ENCODE data around the gene PRDM16. TPM values are rescaled to one million over a fixed set of nuclear protein-coding genes. Genes with fewer than 3 reads are reported as not detected.

The PRDM16 gene
- total RNA-seq, 1 donor from 2014 or later: 0.43 TPM

DNA sequence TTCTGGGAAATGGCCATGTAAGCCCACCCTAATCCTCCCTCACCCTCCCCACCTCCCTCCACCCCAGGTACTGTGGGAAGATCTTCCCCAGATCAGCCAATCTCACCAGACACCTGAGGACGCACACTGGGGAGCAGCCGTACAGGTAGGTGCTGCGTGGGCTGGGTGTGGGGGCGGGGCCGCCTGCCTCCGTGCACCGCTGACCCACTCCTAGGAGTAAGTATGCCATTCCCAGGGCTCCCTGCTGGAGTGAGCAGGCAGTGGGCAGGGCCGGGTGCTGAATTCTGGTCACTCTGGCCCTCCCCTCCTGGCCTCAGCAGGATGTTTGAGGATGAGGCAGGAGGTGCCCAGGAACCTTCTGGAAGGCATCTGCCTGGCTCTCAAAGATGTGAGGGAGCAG lies 349.6 kb downstream of the PRDM16 start:
- Histone ChIP-seq H3K36me3 (ENCODE audit: insufficient read depth, low read length) (no peaks in the 10 kb centered on the region), H4K20me1 (ENCODE audit: insufficient read depth, low read length) (no peaks in the 10 kb centered on the region), H3K9me3 (ENCODE audit: insufficient read depth, low read depth, low read length) (peaks cover 5% of the 10 kb centered on the region), H3K27me3 (ENCODE audit: insufficient read depth, low read length) (no peaks in the 10 kb centered on the region), H3K4me2 (ENCODE audit: low read length) (no peak overlapping the region), H3K4me1 (ENCODE audit: insufficient read depth, low read length) (no peaks in the 10 kb centered on the region), H3K9ac (ENCODE audit: low read length) (no peak overlapping the region), H3K79me2 (ENCODE audit: insufficient read depth, low read length) (no peaks in the 10 kb centered on the region), H3K4me3 (ENCODE audit: insufficient read depth, low read depth, low read length) (no peak overlapping the region), H3K27ac (ENCODE audit: low read depth, low read length) (no peak overlapping the region), H2AFZ (ENCODE audit: low read depth, low read length) (no peak overlapping the region)
- TF ChIP-seq, protein P1, sequence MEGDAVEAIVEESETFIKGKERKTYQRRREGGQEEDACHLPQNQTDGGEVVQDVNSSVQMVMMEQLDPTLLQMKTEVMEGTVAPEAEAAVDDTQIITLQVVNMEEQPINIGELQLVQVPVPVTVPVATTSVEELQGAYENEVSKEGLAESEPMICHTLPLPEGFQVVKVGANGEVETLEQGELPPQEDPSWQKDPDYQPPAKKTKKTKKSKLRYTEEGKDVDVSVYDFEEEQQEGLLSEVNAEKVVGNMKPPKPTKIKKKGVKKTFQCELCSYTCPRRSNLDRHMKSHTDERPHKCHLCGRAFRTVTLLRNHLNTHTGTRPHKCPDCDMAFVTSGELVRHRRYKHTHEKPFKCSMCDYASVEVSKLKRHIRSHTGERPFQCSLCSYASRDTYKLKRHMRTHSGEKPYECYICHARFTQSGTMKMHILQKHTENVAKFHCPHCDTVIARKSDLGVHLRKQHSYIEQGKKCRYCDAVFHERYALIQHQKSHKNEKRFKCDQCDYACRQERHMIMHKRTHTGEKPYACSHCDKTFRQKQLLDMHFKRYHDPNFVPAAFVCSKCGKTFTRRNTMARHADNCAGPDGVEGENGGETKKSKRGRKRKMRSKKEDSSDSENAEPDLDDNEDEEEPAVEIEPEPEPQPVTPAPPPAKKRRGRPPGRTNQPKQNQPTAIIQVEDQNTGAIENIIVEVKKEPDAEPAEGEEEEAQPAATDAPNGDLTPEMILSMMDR (IDR thresholded peaks at IDR 0.05; ENCODE audit: insufficient read depth, low read depth, low read length): no peak
- no peak for TF ChIP-seq EZH2 (IDR thresholded peaks at IDR 0.05; ENCODE audit: insufficient read depth, low read length)
- Mint-ChIP-seq H3K27ac (ENCODE audit: unreplicated experiment) (no peak overlapping the region), H3K4me3 (ENCODE audit: unreplicated experiment) (no peak overlapping the region), H3K9me3 (ENCODE audit: unreplicated experiment) (peaks cover 16% of the 10 kb centered on the region), H3K36me3 (ENCODE audit: low read depth, unreplicated experiment) (peaks cover 5% of the 10 kb centered on the region), H3K4me1 (ENCODE audit: low read depth, unreplicated experiment) (no peaks in the 10 kb centered on the region), H3K27me3 (ENCODE audit: low read depth, unreplicated experiment) (peaks cover 18% of the 10 kb centered on the region)
- FAIRE-seq: no peak
- DNase-seq (ENCODE audit: low read depth): no peak

DNA sequence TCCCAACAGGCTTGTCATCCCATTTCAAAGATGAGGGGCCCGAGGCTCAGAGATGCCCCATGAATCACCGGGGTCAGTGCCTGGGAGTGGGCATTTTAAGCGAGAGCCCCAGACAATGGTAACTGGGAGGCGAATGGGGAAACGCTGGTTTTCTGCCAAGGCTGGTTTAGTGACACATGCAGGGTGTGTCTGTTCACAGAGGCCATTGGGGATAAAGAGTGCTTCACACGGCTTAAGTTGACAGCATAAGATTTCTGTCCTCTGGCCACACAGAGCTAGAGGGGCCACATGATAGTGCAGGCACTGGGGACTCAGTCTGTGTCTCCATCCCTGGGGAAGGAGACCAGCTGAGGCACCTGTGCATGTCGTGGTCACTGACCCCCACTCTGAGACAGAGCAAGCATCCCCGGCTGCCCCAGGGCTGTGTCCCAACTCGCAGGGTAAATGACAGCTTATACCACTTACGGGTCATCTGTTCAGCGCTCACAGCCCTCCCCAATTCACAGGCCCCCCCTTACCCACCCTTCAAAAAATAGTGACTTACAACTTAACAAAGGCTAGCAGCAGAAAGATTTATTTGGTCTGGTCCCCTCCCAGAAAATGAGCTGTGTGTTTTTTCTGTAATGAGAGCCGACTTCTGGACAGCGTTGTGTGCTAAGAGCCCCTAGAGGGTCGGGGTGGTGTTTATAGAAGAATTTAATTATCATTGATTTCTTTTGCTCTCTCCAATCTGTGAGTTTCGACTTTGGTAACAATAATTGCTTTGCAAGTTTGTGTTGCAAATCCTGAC lies 350.6 kb downstream of the PRDM16 start:
- H3K4me3 Mint-ChIP-seq (ENCODE audit: unreplicated experiment): no peak overlapping the region
- H3K27me3 ChIP-seq (ENCODE audit: insufficient read depth, low read length): no peaks in the 10 kb centered on the region
- no peak overlapping the region for H3K4me2 ChIP-seq (ENCODE audit: low read length)
- H3K36me3 ChIP-seq (ENCODE audit: insufficient read depth, low read length): no peaks in the 10 kb centered on the region
- H3K27me3 Mint-ChIP-seq (ENCODE audit: low read depth, unreplicated experiment): peaks cover 22% of the 10 kb centered on the region
- H3K4me1 ChIP-seq (ENCODE audit: insufficient read depth, low read length): no peaks in the 10 kb centered on the region
- no peak overlapping the region for H3K27ac ChIP-seq (ENCODE audit: low read depth, low read length)
- H4K20me1 ChIP-seq (ENCODE audit: insufficient read depth, low read length): no peaks in the 10 kb centered on the region
- peaks cover 5% of the 10 kb centered on the region for H3K9me3 ChIP-seq (ENCODE audit: insufficient read depth, low read depth, low read length)
- H3K79me2 ChIP-seq (ENCODE audit: insufficient read depth, low read length): no peaks in the 10 kb centered on the region
- H3K4me1 Mint-ChIP-seq (ENCODE audit: low read depth, unreplicated experiment): no peaks in the 10 kb centered on the region
- peaks cover 5% of the 10 kb centered on the region for H3K36me3 Mint-ChIP-seq (ENCODE audit: low read depth, unreplicated experiment)
- no peak overlapping the region for H3K9ac ChIP-seq (ENCODE audit: low read length)
- no peak overlapping the region for H2AFZ ChIP-seq (ENCODE audit: low read depth, low read length)
- no peak for DNase-seq (ENCODE audit: low read depth)
- FAIRE-seq: no peak
- no peak overlapping the region for H3K27ac Mint-ChIP-seq (ENCODE audit: unreplicated experiment)
- peaks cover 18% of the 10 kb centered on the region for H3K9me3 Mint-ChIP-seq (ENCODE audit: unreplicated experiment)
- no peak overlapping the region for H3K4me3 ChIP-seq (ENCODE audit: insufficient read depth, low read depth, low read length)
- TF ChIP-seq, protein P1 (IDR thresholded peaks at IDR 0.05; ENCODE audit: insufficient read depth, low read depth, low read length): no peak
- TF ChIP-seq EZH2 (IDR thresholded peaks at IDR 0.05; ENCODE audit: insufficient read depth, low read length): no peak

All from astrocyte (in vitro differentiated cells and primary cell).